Right renal pelvis (tissue), 4 donors: ENCODE results near the gene MSRB3. TPM values are rescaled to one million over a fixed set of nuclear protein-coding genes. Genes with fewer than 3 reads are reported as not detected.

Experiments
- polyA plus RNA-seq, 4 donors: library from polyadenylated mRNA; unstranded; fragments of 120-200 nt; gene quantifications; one replicate each; pipeline ENCODE4 v1.2.1, GENCODE V29; 2013; ENCODE audit not compliant: insufficient read length in 4 of 4

Gene MSRB3
- polyA plus RNA-seq, 4 donors: 22.5 to 27.2 (median 24.6) TPM

Other genes starting within 250 kb of the MSRB3 start
- 1 to 10 TPM; 1.9 to 2.9 (median 2.3) TPM for gene WIF1, start 157.4 kb upstream of the MSRB3 start, polyA plus RNA-seq
- gene LEMD3, start 109.1 kb upstream of the MSRB3 start, polyA plus RNA-seq: 10 to 100 TPM; 33.7 to 46.1 (median 41.0) TPM